ENCODE results near the gene GALT.

GALT gene

GRCh38 chr9:34646211-34647083 lies at the start of gene GALT:
Gene GALT, plus strand, starts transcription at chr9:34646675. Its CDS starts 30 bp downstream, at chr9:34646705.
- H3K9me3 ChIP-seq (ENCODE audit: control insufficient read depth in 5 of 5, low read length in 5 of 5): no peaks in the 10 kb centered on the region
- H3K27ac ChIP-seq (ENCODE audit: low read depth, low read length): peak within 1 kb of the TSS; percentile 76
- peaks cover 0 to 24% (median 22%) of the 10 kb centered on the region in 5 donors for H3K36me3 ChIP-seq (ENCODE audit: control insufficient read depth in 5 of 5, insufficient read depth in 5 of 5, low read length in 5 of 5)
- peaks cover 12 to 38% (median 30%) of the 10 kb centered on the region in 5 donors for H3K4me1 ChIP-seq (ENCODE audit: control insufficient read depth in 5 of 5, insufficient read depth in 5 of 5, low read length in 5 of 5)
- H3K9ac ChIP-seq (ENCODE audit: low read length in 5 of 5): peak within 1 kb of the TSS; percentile 54 to 93 (median 91)
- peak within 1 kb of the TSS; percentile 81 to 94 (median 89) for H3K4me3 ChIP-seq (ENCODE audit: low read depth in 1 of 5, low read length in 5 of 5)
- no peaks in the 10 kb centered on the region for H3K27me3 ChIP-seq (ENCODE audit: control insufficient read depth in 5 of 5, insufficient read depth in 4 of 5, low read length in 5 of 5)

- no peaks in the 10 kb centered on the region for H3K27me3 ChIP-seq (ENCODE audit: control insufficient read depth in 5 of 5, insufficient read depth in 4 of 5, low read length in 5 of 5)
- no peaks in the 10 kb centered on the region for H3K36me3 ChIP-seq (ENCODE audit: control insufficient read depth in 5 of 5, insufficient read depth in 5 of 5, low read length in 5 of 5)
- H3K9me3 ChIP-seq (ENCODE audit: control insufficient read depth in 5 of 5, low read length in 5 of 5): no peaks in the 10 kb centered on the region
- H3K27ac ChIP-seq (ENCODE audit: low read depth, low read length): no peak overlapping the region
- H3K4me1 ChIP-seq (ENCODE audit: control insufficient read depth in 5 of 5, insufficient read depth in 5 of 5, low read length in 5 of 5): peaks cover 6 to 42% (median 36%) of the 10 kb centered on the region in 5 donors
- no peak overlapping the region for H3K4me3 ChIP-seq (ENCODE audit: low read depth in 1 of 5, low read length in 5 of 5)
- peak overlapping the region in 1 of 5 donors; percentile 49 for H3K9ac ChIP-seq (ENCODE audit: low read length in 5 of 5)
These were observed 46.9 kb upstream of the GALT start for GRCh38 chr9:34599546-34599945.

- Histone ChIP-seq H3K4me3 (ENCODE audit: low read depth in 1 of 5, low read length in 5 of 5) (no peak overlapping the region), H3K27ac (ENCODE audit: low read depth, low read length) (no peak overlapping the region), H3K27me3 (ENCODE audit: control insufficient read depth in 5 of 5, insufficient read depth in 4 of 5, low read length in 5 of 5) (peaks cover 0 to 4% (median 0%) of the 10 kb centered on the region in 5 donors), H3K36me3 (ENCODE audit: control insufficient read depth in 5 of 5, insufficient read depth in 5 of 5, low read length in 5 of 5) (no peaks in the 10 kb centered on the region), H3K9me3 (ENCODE audit: control insufficient read depth in 5 of 5, low read length in 5 of 5) (no peaks in the 10 kb centered on the region), H3K4me1 (ENCODE audit: control insufficient read depth in 5 of 5, insufficient read depth in 5 of 5, low read length in 5 of 5) (peaks cover 6 to 34% (median 29%) of the 10 kb centered on the region in 5 donors), H3K9ac (ENCODE audit: low read length in 5 of 5) (no peak overlapping the region)
These were observed 45.6 kb upstream of the GALT start for GRCh38 chr9:34600908-34601307.

DNA sequence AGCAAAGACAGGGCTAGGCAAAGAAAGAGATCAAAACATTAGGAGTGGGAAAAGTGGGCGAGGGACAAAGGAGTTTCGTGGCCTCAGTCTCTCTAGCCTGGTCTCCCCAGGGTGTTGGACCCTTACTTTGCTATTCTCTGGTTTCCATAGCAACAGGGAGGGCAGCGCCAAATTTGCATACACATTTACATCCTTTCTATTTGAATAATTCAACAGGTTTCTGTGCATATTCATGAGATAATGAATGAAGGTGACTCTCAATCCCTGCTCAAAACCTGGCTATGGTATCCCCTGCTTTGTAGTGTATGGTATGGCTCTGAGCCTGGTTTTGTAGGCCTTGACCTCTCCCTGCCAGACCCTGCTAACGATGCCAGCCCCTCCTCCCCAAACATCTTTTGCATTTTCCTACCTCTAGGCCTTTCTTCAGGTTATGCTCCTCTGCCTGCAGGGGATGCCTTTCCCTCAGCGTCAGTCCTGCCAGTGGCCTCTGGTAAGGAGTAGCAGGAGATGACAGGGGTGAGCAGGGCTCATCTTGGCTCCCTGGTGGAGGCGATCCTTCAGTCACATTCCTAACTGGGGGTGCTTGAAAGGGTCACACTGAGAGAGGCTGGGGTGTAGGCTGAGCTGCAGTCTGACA lies 44.4 kb upstream of the GALT start:
- no peak overlapping the region for H3K4me3 ChIP-seq (ENCODE audit: low read depth in 1 of 5, low read length in 5 of 5)
- peaks cover 3 to 22% (median 17%) of the 10 kb centered on the region in 5 donors for H3K4me1 ChIP-seq (ENCODE audit: control insufficient read depth in 5 of 5, insufficient read depth in 5 of 5, low read length in 5 of 5)
- no peaks in the 10 kb centered on the region for H3K9me3 ChIP-seq (ENCODE audit: control insufficient read depth in 5 of 5, low read length in 5 of 5)
- no peaks in the 10 kb centered on the region for H3K36me3 ChIP-seq (ENCODE audit: control insufficient read depth in 5 of 5, insufficient read depth in 5 of 5, low read length in 5 of 5)
- no peak overlapping the region for H3K9ac ChIP-seq (ENCODE audit: low read length in 5 of 5)
- H3K27ac ChIP-seq (ENCODE audit: low read depth, low read length): no peak overlapping the region
- peaks cover 0 to 4% (median 0%) of the 10 kb centered on the region in 5 donors for H3K27me3 ChIP-seq (ENCODE audit: control insufficient read depth in 5 of 5, insufficient read depth in 4 of 5, low read length in 5 of 5)

GRCh38 chr9:34603610-34604231 lies 42.8 kb upstream of the GALT start:
- no peak overlapping the region for H3K27ac ChIP-seq (ENCODE audit: low read depth, low read length)
- H3K4me1 ChIP-seq (ENCODE audit: control insufficient read depth in 5 of 5, insufficient read depth in 5 of 5, low read length in 5 of 5): peaks cover 2 to 14% (median 9%) of the 10 kb centered on the region in 5 donors
- H3K36me3 ChIP-seq (ENCODE audit: control insufficient read depth in 5 of 5, insufficient read depth in 5 of 5, low read length in 5 of 5): no peaks in the 10 kb centered on the region
- H3K27me3 ChIP-seq (ENCODE audit: control insufficient read depth in 5 of 5, insufficient read depth in 4 of 5, low read length in 5 of 5): peaks cover 0 to 4% (median 0%) of the 10 kb centered on the region in 5 donors
- H3K9ac ChIP-seq (ENCODE audit: low read length in 5 of 5): no peak overlapping the region
- H3K4me3 ChIP-seq (ENCODE audit: low read depth in 1 of 5, low read length in 5 of 5): no peak overlapping the region
- no peaks in the 10 kb centered on the region for H3K9me3 ChIP-seq (ENCODE audit: control insufficient read depth in 5 of 5, low read length in 5 of 5)

GRCh38 chr9:34606190-34606589 lies 40.3 kb upstream of the GALT start:
- H3K9me3 ChIP-seq (ENCODE audit: control insufficient read depth in 5 of 5, low read length in 5 of 5): no peaks in the 10 kb centered on the region
- H3K27ac ChIP-seq (ENCODE audit: low read depth, low read length): no peak overlapping the region
- H3K27me3 ChIP-seq (ENCODE audit: control insufficient read depth in 5 of 5, insufficient read depth in 4 of 5, low read length in 5 of 5): peaks cover 0 to 4% (median 0%) of the 10 kb centered on the region in 5 donors
- peaks cover 3 to 11% (median 9%) of the 10 kb centered on the region in 5 donors for H3K4me1 ChIP-seq (ENCODE audit: control insufficient read depth in 5 of 5, insufficient read depth in 5 of 5, low read length in 5 of 5)
- H3K9ac ChIP-seq (ENCODE audit: low read length in 5 of 5): no peak overlapping the region
- H3K4me3 ChIP-seq (ENCODE audit: low read depth in 1 of 5, low read length in 5 of 5): no peak overlapping the region
- no peaks in the 10 kb centered on the region for H3K36me3 ChIP-seq (ENCODE audit: control insufficient read depth in 5 of 5, insufficient read depth in 5 of 5, low read length in 5 of 5)

DNA sequence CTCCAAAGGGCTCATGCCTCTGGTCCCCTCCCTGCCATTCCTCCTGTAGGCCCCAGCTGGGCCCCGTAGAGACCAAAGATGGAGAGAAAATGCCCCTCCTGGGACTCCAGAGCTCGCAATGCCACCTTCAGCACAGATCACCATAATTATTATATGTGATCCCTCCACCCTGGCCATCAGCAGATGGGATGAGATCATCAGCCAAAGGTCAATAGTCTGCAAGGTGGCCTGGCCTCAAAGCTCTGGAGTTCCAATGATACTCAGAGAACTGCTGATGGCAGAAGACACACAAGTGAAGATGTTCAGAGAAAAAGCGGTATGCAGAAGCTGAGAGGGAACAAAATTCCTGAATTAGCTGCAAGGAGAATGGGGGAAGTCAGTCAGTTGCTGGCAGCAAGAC lies 39.6 kb upstream of the GALT start:
- Histone ChIP-seq H3K9me3 (ENCODE audit: control insufficient read depth in 5 of 5, low read length in 5 of 5) (no peaks in the 10 kb centered on the region), H3K36me3 (ENCODE audit: control insufficient read depth in 5 of 5, insufficient read depth in 5 of 5, low read length in 5 of 5) (no peaks in the 10 kb centered on the region), H3K4me1 (ENCODE audit: control insufficient read depth in 5 of 5, insufficient read depth in 5 of 5, low read length in 5 of 5) (peaks cover 5 to 17% (median 14%) of the 10 kb centered on the region in 5 donors), H3K4me3 (ENCODE audit: low read depth in 1 of 5, low read length in 5 of 5) (no peak overlapping the region), H3K27ac (ENCODE audit: low read depth, low read length) (no peak overlapping the region), H3K27me3 (ENCODE audit: control insufficient read depth in 5 of 5, insufficient read depth in 4 of 5, low read length in 5 of 5) (peaks cover 0 to 4% (median 0%) of the 10 kb centered on the region in 5 donors), H3K9ac (ENCODE audit: low read length in 5 of 5) (no peak overlapping the region)

GRCh38 chr9:34607331-34607730 lies 39.1 kb upstream of the GALT start:
- H3K4me3 ChIP-seq (ENCODE audit: low read depth in 1 of 5, low read length in 5 of 5): no peak overlapping the region
- no peak overlapping the region for H3K27ac ChIP-seq (ENCODE audit: low read depth, low read length)

DNA sequence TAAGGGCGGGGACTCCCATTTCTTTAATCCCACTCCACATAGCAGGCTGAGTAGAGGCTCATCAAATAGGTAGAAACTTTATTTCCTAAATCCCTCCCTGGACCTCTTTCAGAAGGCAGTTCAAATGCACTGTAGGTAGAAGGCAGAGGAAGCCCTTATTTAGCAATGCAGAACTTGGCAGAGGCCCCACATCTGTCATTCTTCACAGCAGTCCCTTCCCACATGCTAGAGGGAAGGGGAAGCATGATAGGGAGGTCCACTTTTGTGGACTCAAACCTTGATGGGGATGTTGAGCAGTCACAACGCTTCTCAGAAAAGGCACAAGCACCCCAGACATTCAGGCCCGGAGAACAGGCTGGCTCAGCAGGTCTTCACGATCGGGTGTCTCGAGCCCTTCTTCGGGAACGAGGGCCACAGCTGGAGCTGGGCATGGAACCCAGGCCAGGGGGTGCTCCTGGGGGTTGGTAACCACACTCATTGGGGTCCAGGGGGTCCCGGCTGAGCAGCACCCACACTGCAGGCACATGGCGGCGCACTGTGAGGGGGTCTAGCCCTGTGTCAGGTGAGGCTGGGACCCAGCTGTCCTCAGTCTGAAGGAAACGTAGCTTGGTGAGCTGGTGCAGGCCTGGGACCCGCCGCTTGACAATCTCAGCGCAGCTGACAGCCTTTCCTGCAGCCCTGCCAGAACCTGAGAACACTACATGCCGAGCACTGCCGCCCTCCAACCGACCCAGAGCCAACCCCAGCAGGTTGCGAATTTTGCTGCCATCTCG lies 35.9 kb upstream of the GALT start:
- H3K4me3 ChIP-seq (ENCODE audit: low read depth in 1 of 5, low read length in 5 of 5): peak overlapping the region in 3 of 5 donors; percentile 79 to 84 (median 83)
- H3K9ac ChIP-seq (ENCODE audit: low read length in 5 of 5): peak overlapping the region in 2 of 5 donors; percentile 92 to 96
- no peak overlapping the region for H3K27ac ChIP-seq (ENCODE audit: low read depth, low read length)
- no peaks in the 10 kb centered on the region for H3K27me3 ChIP-seq (ENCODE audit: control insufficient read depth in 5 of 5, insufficient read depth in 4 of 5, low read length in 5 of 5)
- peaks cover 0 to 23% (median 18%) of the 10 kb centered on the region in 5 donors for H3K36me3 ChIP-seq (ENCODE audit: control insufficient read depth in 5 of 5, insufficient read depth in 5 of 5, low read length in 5 of 5)
- H3K4me1 ChIP-seq (ENCODE audit: control insufficient read depth in 5 of 5, insufficient read depth in 5 of 5, low read length in 5 of 5): peaks cover 5 to 28% (median 25%) of the 10 kb centered on the region in 5 donors
- H3K9me3 ChIP-seq (ENCODE audit: control insufficient read depth in 5 of 5, low read length in 5 of 5): no peaks in the 10 kb centered on the region

More at GRCh38 chr9:34607331-34607730, 39.1 kb upstream of the GALT start:
- Histone ChIP-seq H3K4me1 (ENCODE audit: control insufficient read depth in 5 of 5, insufficient read depth in 5 of 5, low read length in 5 of 5) (peaks cover 5 to 20% (median 18%) of the 10 kb centered on the region in 5 donors), H3K9me3 (ENCODE audit: control insufficient read depth in 5 of 5, low read length in 5 of 5) (no peaks in the 10 kb centered on the region), H3K36me3 (ENCODE audit: control insufficient read depth in 5 of 5, insufficient read depth in 5 of 5, low read length in 5 of 5) (no peaks in the 10 kb centered on the region), H3K9ac (ENCODE audit: low read length in 5 of 5) (no peak overlapping the region), H3K27me3 (ENCODE audit: control insufficient read depth in 5 of 5, insufficient read depth in 4 of 5, low read length in 5 of 5) (peaks cover 0 to 4% (median 0%) of the 10 kb centered on the region in 5 donors)
